ENCODE measurements around the gene MED13L.
"Not testable (repeated sequence)": the region's sequence is repeated elsewhere in the genome, so short reads cannot be mapped to it uniquely, and the experiment has no call there.

The MED13L gene

GRCh38 chr12:115999582-115999981 is 277.9 kb downstream of the MED13L start:
- DNase-seq, result no peak

GRCh38 chr12:115998794-115999478 is 278.6 kb downstream of the MED13L start:
- DNase-seq, result no peak

GRCh38 chr12:115998119-115998633 is 279.3 kb downstream of the MED13L start:
- DNase-seq, result peak in 1 of 5 experiments; percentile 44

- DNase-seq, result no peak
These were observed 283.8 kb downstream of the MED13L start for GRCh38 chr12:115993737-115994136.

- DNase-seq, result peak in 1 of 5 experiments; percentile 8
These were observed 287.3 kb downstream of the MED13L start for GRCh38 chr12:115990241-115990640.

GRCh38 chr12:115988625-115989563 is 288.6 kb downstream of the MED13L start:
- DNase-seq, result peak in 1 of 5 experiments; percentile 3

GRCh38 chr12:115988212-115988611 is 289.3 kb downstream of the MED13L start:
- peak in 1 of 5 experiments; percentile 36 for DNase-seq

GRCh38 chr12:115984616-115985015 is 292.9 kb downstream of the MED13L start:
- DNase-seq, result no peak

- no peak for DNase-seq
These were observed 294.2 kb downstream of the MED13L start for GRCh38 chr12:115983226-115983798.

- DNase-seq, result no peak
These were observed 297.2 kb downstream of the MED13L start for GRCh38 chr12:115980339-115980738.

- DNase-seq, result no peak
These were observed 297.6 kb downstream of the MED13L start for GRCh38 chr12:115979851-115980250.

GRCh38 chr12:115979351-115979750 is 298.1 kb downstream of the MED13L start:
- DNase-seq, result no peak

- DNase-seq, result not testable (repeated sequence)
These were observed 300.7 kb downstream of the MED13L start for GRCh38 chr12:115976829-115977228.

GRCh38 chr12:115975411-115975810 is 302.1 kb downstream of the MED13L start:
- DNase-seq, result no peak

- DNase-seq, result no peak
These were observed 303.3 kb downstream of the MED13L start for GRCh38 chr12:115973968-115974724.

- DNase-seq, result no peak
These were observed 304.4 kb downstream of the MED13L start for GRCh38 chr12:115973066-115973465.

- DNase-seq, result no peak
These were observed 305.3 kb downstream of the MED13L start for GRCh38 chr12:115972241-115972640.

GRCh38 chr12:115968211-115968610 is 309.3 kb downstream of the MED13L start:
- no peak for DNase-seq

GRCh38 chr12:115966376-115966775 is 311.1 kb downstream of the MED13L start:
- DNase-seq, result peak in 1 of 5 experiments; percentile 34

GRCh38 chr12:115964626-115965025 is 312.9 kb downstream of the MED13L start:
- peak in 1 of 5 experiments; percentile 75 for DNase-seq

GRCh38 chr12:115964214-115964613 is 313.3 kb downstream of the MED13L start:
- no peak for DNase-seq

GRCh38 chr12:115962216-115962615 is 315.3 kb downstream of the MED13L start:
- no peak for DNase-seq

All from T-helper 2 cell (primary cell).